IMR-90 (cell line): ENCODE results near the gene ELOB. TPM values are rescaled to one million over a fixed set of nuclear protein-coding genes. Genes with fewer than 3 reads are reported as not detected.

Source experiments
- ATAC-seq: fragments of 200-7000 bp; cut with Tn5 transposase; 2 replicates; pipeline ENCODE4 v1.9.1; 2020; ENCODE audit warnings: low read depth, mild to moderate bottlenecking, moderate library complexity
- BruUV-seq: library from RNA; stranded (reverse); fragments of 400-500 nt; replicated peaks from 2 replicates; lab custom pipeline; 2021; lab: Mats Ljungman, UMichigan
- CTCF ChIA-PET: fragments of 300-600 bp; formaldehyde crosslinking; extraction: SDS; loops from one replicate; lab custom pipeline; 2021; ENCODE audit warnings: antibody characterized with exemption; lab: Yijun Ruan, JAX
- POLR2A ChIA-PET: fragments of 300-600 bp; sonication (Branson Sonifier 250); formaldehyde crosslinking; loops from one replicate; lab custom pipeline; 2022; ENCODE audit warnings: antibody characterized with exemption; ENCODE audit not compliant: unreplicated experiment; lab: Charles Lee
- DNase-seq: peaks from one replicate; pipeline ENCODE4 v3.0.0; 2013
- H2AFZ ChIP-seq: replicated peaks from 2 replicates; pipeline ENCODE3; 2013; ENCODE audit warnings: low read length, mild to moderate bottlenecking; ENCODE audit not compliant: poor library complexity
- H2AK5ac ChIP-seq: 2 replicates; pipeline ENCODE4 v1.6.1; 2013; ENCODE audit warnings: low read depth, low read length, inconsistent platforms
- H2AK9ac ChIP-seq: replicated peaks from 2 replicates; pipeline ENCODE3; 2013; ENCODE audit warnings: mild to moderate bottlenecking, low read depth, low read length, moderate library complexity; ENCODE audit not compliant: poor library complexity
- H2BK120ac ChIP-seq: 2 replicates; pipeline ENCODE4 v1.6.1; 2013; ENCODE audit warnings: low read depth, low read length, inconsistent platforms
- H2BK15ac ChIP-seq: 3 replicates; pipeline ENCODE4 v1.6.1; 2013; ENCODE audit warnings: low read depth, low read length, inconsistent platforms
- H2BK20ac ChIP-seq: 2 replicates; pipeline ENCODE4 v1.6.1; 2013; ENCODE audit warnings: low read depth, mild to moderate bottlenecking, inconsistent platforms, low read length, moderate library complexity
- H2BK5ac ChIP-seq: 2 replicates; pipeline ENCODE4 v1.6.1; 2013; ENCODE audit warnings: mild to moderate bottlenecking, low read depth, low read length, inconsistent platforms; ENCODE audit not compliant: poor library complexity, severe bottlenecking
- H3K14ac ChIP-seq: replicated peaks from 2 replicates; pipeline ENCODE4 v1.6.1; 2013; ENCODE audit warnings: low read depth, low read length, inconsistent platforms
- H3K18ac ChIP-seq: 2 replicates; pipeline ENCODE4 v1.6.1; 2013; ENCODE audit warnings: low read depth, low read length, control low read depth
- H3K23ac ChIP-seq: 2 replicates; pipeline ENCODE4 v1.6.1; 2013; ENCODE audit warnings: low read depth, low read length, inconsistent platforms
- H3K27ac ChIP-seq: 2 replicates; pipeline ENCODE4 v1.5.1; 2013; ENCODE audit warnings: mild to moderate bottlenecking, control low read depth, low read length; ENCODE audit not compliant: insufficient read depth
- H3K27me3 ChIP-seq: 2 replicates; pipeline ENCODE4 v1.6.1; 2013; ENCODE audit warnings: low read length; ENCODE audit not compliant: control insufficient read depth, insufficient read depth
- H3K36me3 ChIP-seq: 2 replicates; pipeline ENCODE4 v1.6.1; 2013; ENCODE audit warnings: low read length, mixed read lengths; ENCODE audit not compliant: control insufficient read depth, insufficient read depth
- H3K4ac ChIP-seq: 2 replicates; pipeline ENCODE4 v1.6.1; 2013; ENCODE audit warnings: low read depth, low read length, inconsistent platforms
- H3K4me1 ChIP-seq: 2 replicates; pipeline ENCODE4 v1.6.1; 2013; ENCODE audit warnings: low read length, mixed read lengths; ENCODE audit not compliant: control insufficient read depth, insufficient read depth
- H3K4me2 ChIP-seq: 2 replicates; pipeline ENCODE4 v1.6.1; 2013; ENCODE audit warnings: low read depth, mild to moderate bottlenecking, control low read depth, low read length, moderate library complexity
- H3K4me3 ChIP-seq: 2 replicates; pipeline ENCODE4 v1.5.1; 2013; ENCODE audit warnings: low read depth, mild to moderate bottlenecking, control low read depth, low read length, moderate library complexity; ENCODE audit not compliant: insufficient read depth
- H3K56ac ChIP-seq: 2 replicates; pipeline ENCODE4 v1.6.1; 2013; ENCODE audit warnings: low read length, inconsistent platforms; ENCODE audit not compliant: insufficient read depth; ENCODE audit errors: extremely low read depth
- H3K79me1 ChIP-seq, 2 experiments: 2 replicates each; pipeline ENCODE4 v1.6.1; 2013; ENCODE audit warnings: low read length in 2 of 2, inconsistent platforms in 1 of 2, low read depth in 1 of 2
- H3K9ac ChIP-seq: 2 replicates; pipeline ENCODE4 v1.6.1; 2013; ENCODE audit warnings: low read depth, low read length, control low read depth
- H3K9me1 ChIP-seq: 2 replicates; pipeline ENCODE4 v1.6.1; 2013; ENCODE audit warnings: low read length, inconsistent platforms; ENCODE audit not compliant: insufficient read depth
- H3K9me3 ChIP-seq: 2 replicates; pipeline ENCODE4 v1.6.1; 2013; ENCODE audit warnings: low read length; ENCODE audit not compliant: control insufficient read depth, insufficient read depth
- H4K20me1 ChIP-seq: 2 replicates; pipeline ENCODE4 v1.6.1; 2013; ENCODE audit warnings: low read length, inconsistent platforms; ENCODE audit not compliant: insufficient read depth
- H4K5ac ChIP-seq: 2 replicates; pipeline ENCODE4 v1.6.1; 2013; ENCODE audit warnings: mild to moderate bottlenecking, low read depth, low read length, control low read depth
- H4K8ac ChIP-seq, 2 experiments: 2 replicates each; pipeline ENCODE4 v1.6.1; 2013; ENCODE audit warnings: low read depth in 2 of 2, low read length in 2 of 2, control low read depth in 1 of 2, inconsistent platforms in 1 of 2
- H4K91ac ChIP-seq: 2 replicates; pipeline ENCODE4 v1.6.1; 2013; ENCODE audit warnings: low read depth, low read length, inconsistent platforms; ENCODE audit not compliant: insufficient read depth
- BHLHE40 ChIP-seq: fragments of 150-350 bp; IDR thresholded peaks from 2 replicates; pipeline ENCODE4 v1.6.1; 2016; ENCODE audit warnings: mild to moderate bottlenecking, low read depth, low read length
- CEBPB ChIP-seq: IDR thresholded peaks from 2 replicates; pipeline ENCODE4 v1.6.1; 2012; ENCODE audit warnings: low read depth, low read length, improper control_type of control experiment
- CHD1 ChIP-seq: IDR thresholded peaks from 2 replicates; pipeline ENCODE4 v1.6.1; 2012; ENCODE audit warnings: low read depth, low read length, improper control_type of control experiment
- CTCF ChIP-seq: conservative IDR thresholded peaks from 2 replicates; pipeline ENCODE4 v1.5.1; 2012; ENCODE audit warnings: mild to moderate bottlenecking, low read depth, low read length, improper control_type of control experiment
- MAFK ChIP-seq: IDR thresholded peaks from 2 replicates; pipeline ENCODE4 v1.6.1; 2012; ENCODE audit warnings: low read depth, low read length, improper control_type of control experiment
- MAZ ChIP-seq: IDR thresholded peaks from 2 replicates; pipeline ENCODE4 v1.6.1; 2012; ENCODE audit warnings: low read depth, mild to moderate bottlenecking, low read length, improper control_type of control experiment, moderate library complexity, borderline replicate concordance
- NFE2L2 ChIP-seq: fragments of 150-350 bp; IDR thresholded peaks from 2 replicates; pipeline ENCODE4 v1.6.1; 2016; ENCODE audit warnings: low read depth, mild to moderate bottlenecking, low read length
- POLR2A ChIP-seq: IDR thresholded peaks from 2 replicates; pipeline ENCODE4 v1.6.1; 2012; ENCODE audit warnings: mild to moderate bottlenecking, low read depth, low read length
- RAD21 ChIP-seq: IDR thresholded peaks from 2 replicates; pipeline ENCODE4 v1.6.1; 2012; ENCODE audit warnings: low read length, improper control_type of control experiment
- RCOR1 ChIP-seq: IDR thresholded peaks from 2 replicates; pipeline ENCODE4 v1.6.1; 2012; ENCODE audit warnings: mild to moderate bottlenecking, low read length, improper control_type of control experiment; ENCODE audit not compliant: insufficient replicate concordance
- RFX5 ChIP-seq: IDR thresholded peaks from 2 replicates; pipeline ENCODE4 v1.8.0; 2012; ENCODE audit warnings: low read depth, mild to moderate bottlenecking, low read length, moderate library complexity
- SMC3 ChIP-seq: fragments of 150-350 bp; IDR thresholded peaks from 2 replicates; pipeline ENCODE4 v1.6.1; 2016; ENCODE audit warnings: low read depth, mild to moderate bottlenecking, antibody characterized with exemption, low read length, moderate library complexity
- WGBS, 2 experiments: methylation state at CpG; one replicate each; pipeline versions ENCODE4 v1.1.5 to v1.1.7; 2013; ENCODE audit warnings: missing lambda C conversion rate in 2 of 2; ENCODE audit not compliant: insufficient read length in 1 of 2; ENCODE audit errors: extremely low coverage in 2 of 2; 5-methylcytosine and 5-hydroxymethylcytosine counted together
- dilution Hi-C: fragments of 300-500 bp; cut with HindIII; formaldehyde crosslinking; loops from one replicate; pipeline ENCODE4 v1.14.3; 2018; ENCODE audit warnings: low sequenced_read_pairs; ENCODE audit not compliant: unreplicated experiment
- in situ Hi-C: fragments of 300-500 bp; cut with MboI; formaldehyde crosslinking; loops from 3 replicates; pipeline ENCODE4 v1.14.3; 2019; ENCODE audit warnings: low sequenced_read_pairs, inconsistent platforms, mixed read lengths
- intact Hi-C: fragments of 100-400 bp; cut with micrococcal nuclease; formaldehyde crosslinking; loops from 2 replicates; pipeline ENCODE4 v1.10.0; 2022
- polyA plus RNA-seq, 3 experiments: library from polyadenylated mRNA; depleted of rRNA; stranded (reverse); fragments of >200 nt; gene quantifications; 2 replicates each; pipeline ENCODE4 v1.2.3, GENCODE V29; 2012; ENCODE audit warnings: low replicate concordance in 1 of 3
- total RNA-seq: library from RNA; depleted of rRNA; stranded (reverse); fragments of >200 nt; gene quantifications from 2 replicates; pipeline ENCODE4 v1.2.3, GENCODE V29; 2012
- TF ChIP-seq, protein P1 (sequence below): fragments of 150-350 bp; IDR thresholded peaks from 2 replicates; pipeline ENCODE4 v1.6.1; 2016; ENCODE audit warnings: low read depth, mild to moderate bottlenecking, low read length, moderate library complexity, borderline replicate concordance

ELOB gene
- total and polyA plus RNA-seq, 2 of the 4 experiments (the other 2 are of a cell fraction) = 442 to 5,859 TPM

GRCh38 chr16:2786826-2787151 is 9.7 kb upstream of the ELOB start:
- H3K4me1 ChIP-seq = no peaks in the 10 kb centered on the region
- H3K4ac ChIP-seq = no peak overlapping the region
- H4K8ac ChIP-seq = no peak overlapping the region
- H3K27ac ChIP-seq = no peak overlapping the region
- BruUV-seq = no TSS peak
- no peak overlapping the region for H2AK5ac ChIP-seq
- no peak overlapping the region for H4K5ac ChIP-seq
- H3K36me3 ChIP-seq = no peaks in the 10 kb centered on the region
- no peak overlapping the region for H2BK15ac ChIP-seq
- intact Hi-C loops = no loop called here
- H3K56ac ChIP-seq = no peak overlapping the region
- no peak overlapping the region for H2AFZ ChIP-seq
- no peak for TF ChIP-seq SMC3
- TF ChIP-seq NFE2L2 = no peak
- TF ChIP-seq CTCF = no peak
- TF ChIP-seq, protein P1, sequence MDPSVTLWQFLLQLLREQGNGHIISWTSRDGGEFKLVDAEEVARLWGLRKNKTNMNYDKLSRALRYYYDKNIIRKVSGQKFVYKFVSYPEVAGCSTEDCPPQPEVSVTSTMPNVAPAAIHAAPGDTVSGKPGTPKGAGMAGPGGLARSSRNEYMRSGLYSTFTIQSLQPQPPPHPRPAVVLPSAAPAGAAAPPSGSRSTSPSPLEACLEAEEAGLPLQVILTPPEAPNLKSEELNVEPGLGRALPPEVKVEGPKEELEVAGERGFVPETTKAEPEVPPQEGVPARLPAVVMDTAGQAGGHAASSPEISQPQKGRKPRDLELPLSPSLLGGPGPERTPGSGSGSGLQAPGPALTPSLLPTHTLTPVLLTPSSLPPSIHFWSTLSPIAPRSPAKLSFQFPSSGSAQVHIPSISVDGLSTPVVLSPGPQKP = no peak
- TF ChIP-seq RFX5 = no peak
- TF ChIP-seq MAFK = no peak
- TF ChIP-seq BHLHE40 = no peak
- no peak for TF ChIP-seq POLR2A
- TF ChIP-seq CEBPB = no peak
- no peak for TF ChIP-seq RCOR1
- no peak for TF ChIP-seq MAZ
- TF ChIP-seq RAD21 = no peak
- TF ChIP-seq CHD1 = no peak
- H3K9ac ChIP-seq = no peak overlapping the region
- H4K20me1 ChIP-seq = no peaks in the 10 kb centered on the region
- in situ Hi-C loops = no loop called here
- 14 to 100% methylated on average over 2 of the region's 3 CpGs for WGBS, 2 experiments
- peaks cover 69% of the 10 kb centered on the region for H3K27me3 ChIP-seq
- dilution Hi-C loops = no loop called here
- DNase-seq (no peak), ATAC-seq (no peak)
- ChIA-PET POLR2A (no interaction called here), CTCF (no interaction called here)
- no peak overlapping the region for H3K14ac ChIP-seq
- H2BK5ac ChIP-seq = no peak overlapping the region
- no peak overlapping the region for H2BK20ac ChIP-seq
- H3K9me3 ChIP-seq = no peaks in the 10 kb centered on the region
- H3K18ac ChIP-seq = no peak overlapping the region
- H2AK9ac ChIP-seq = no peak overlapping the region
- H3K23ac ChIP-seq = no peak overlapping the region
- H4K91ac ChIP-seq = no peak overlapping the region
- no peaks in the 10 kb centered on the region for H3K9me1 ChIP-seq
- no peaks in the 10 kb centered on the region for H3K79me1 ChIP-seq
- no peak overlapping the region for H3K4me2 ChIP-seq
- H2BK120ac ChIP-seq = no peak overlapping the region
- no peak overlapping the region for H3K4me3 ChIP-seq
